HepG2 (cell line): ENCODE results near the gene MIPEP. TPM values are rescaled to one million over a fixed set of nuclear protein-coding genes. Genes with fewer than 3 reads are reported as not detected.

Experiments used
- ATAC-seq: fragments of 200-7000 bp; cut with Tn5 transposase; 3 replicates; pipeline ENCODE4 v1.9.1; 2020; ENCODE audit warnings: mild to moderate bottlenecking, moderate library complexity
- BruUV-seq: library from RNA; stranded (reverse); fragments of 400-500 nt; replicated peaks from 2 replicates; lab custom pipeline; 2021; lab: Mats Ljungman, UMichigan
- CTCF ChIA-PET: fragments of 300-600 bp; formaldehyde crosslinking; extraction: SDS; loops from one replicate; lab custom pipeline; 2021; ENCODE audit warnings: low total read pairs, inconsistent platforms, low intra/inter-chr PET ratio; lab: Yijun Ruan, JAX
- POLR2A ChIA-PET: fragments of 350-600 bp; sonication (Branson Sonifier 250); formaldehyde crosslinking; loops from one replicate; lab custom pipeline; 2020; ENCODE audit warnings: antibody characterized with exemption, inconsistent platforms; lab: Yijun Ruan, JAX
- DNase-seq: peaks from one replicate; pipeline ENCODE4 v3.0.0-alpha.2; 2015; ENCODE audit warnings: low spot score
- FAIRE-seq: peaks from 3 replicates; lab custom pipeline; 2011; peaks lifted over from hg19 to GRCh38; lab: Jason Lieb, UNC
- H2AFZ ChIP-seq: one replicate; pipeline ENCODE4 v1.6.1; 2011; ENCODE audit warnings: low read length, inconsistent platforms
- H3K27ac ChIP-seq: fragments of 300-600 bp; 3 replicates; pipeline ENCODE4 v1.8.0; 2011; ENCODE audit warnings: mixed run types, mild to moderate bottlenecking, mixed read lengths, low read length, inconsistent platforms; ENCODE audit not compliant: insufficient read depth; ENCODE audit errors: extremely low read length
- H3K27me3 ChIP-seq, 2 experiments: fragments of 200-600 bp in 1 of 2; 2 replicates in 1 of 2; 3 replicates in 1 of 2; pipeline versions ENCODE4 v1.6.0 to v1.8.0; 2011; ENCODE audit warnings: low read length in 2 of 2, mild to moderate bottlenecking in 2 of 2, moderate library complexity in 2 of 2, inconsistent platforms in 1 of 2; ENCODE audit not compliant: insufficient read depth in 2 of 2, control insufficient read depth in 1 of 2
- H3K36me3 ChIP-seq, 2 experiments: fragments of 200-600 bp in 1 of 2; replicated peaks in 1 of 2; 2 replicates in 1 of 2; 3 replicates in 1 of 2; pipeline versions ENCODE4 v1.5.1 to v1.8.0; 2011; ENCODE audit warnings: low read length in 2 of 2, inconsistent platforms in 1 of 2; ENCODE audit not compliant: insufficient read depth in 2 of 2, control insufficient read depth in 1 of 2
- H3K4me1 ChIP-seq: 2 replicates; pipeline ENCODE4 v1.5.1; 2012; ENCODE audit warnings: low read length, inconsistent platforms; ENCODE audit not compliant: insufficient read depth
- H3K4me2 ChIP-seq: 2 replicates; pipeline ENCODE4 v1.6.0; 2011; ENCODE audit warnings: low read depth, low read length, inconsistent platforms
- H3K4me3 ChIP-seq, 3 experiments: fragments of 200-600 bp in 1 of 3; sonication (generic), shearing (Covaris generic) in 1 of 3; replicated peaks in 1 of 3; 2 replicates each; pipeline ENCODE4 v1.5.1; 2011 to 2016; ENCODE audit warnings: low read length in 3 of 3, inconsistent platforms in 2 of 3, low read depth in 2 of 3, mild to moderate bottlenecking in 2 of 3, control low read depth in 1 of 3, mixed read lengths in 1 of 3; ENCODE audit not compliant: insufficient read depth in 1 of 3
- H3K79me2 ChIP-seq: one replicate; pipeline ENCODE4 v1.6.1; 2011; ENCODE audit warnings: low read length, inconsistent platforms; ENCODE audit not compliant: insufficient read depth
- H3K9ac ChIP-seq: 2 replicates; pipeline ENCODE4 v1.6.0; 2011; ENCODE audit warnings: mild to moderate bottlenecking, low read depth, low read length, inconsistent platforms; ENCODE audit not compliant: insufficient read depth
- H3K9me3 ChIP-seq: 2 replicates; pipeline ENCODE4 v1.5.1; 2012; ENCODE audit warnings: mild to moderate bottlenecking, low read length
- H4K20me1 ChIP-seq: 2 replicates; pipeline ENCODE4 v1.6.0; 2011; ENCODE audit warnings: inconsistent platforms, mild to moderate bottlenecking, low read length, moderate library complexity; ENCODE audit not compliant: insufficient read depth
- ADNP ChIP-seq: sonication (generic); formaldehyde crosslinking; IDR thresholded peaks from 2 replicates; pipeline ENCODE4 v1.4.0; 2020; ENCODE audit warnings: missing genetic modification reagents
- ATF4 ChIP-seq, 2 experiments: fragments of 450-650 bp in 1 of 2; sonication (generic) in 1 of 2; formaldehyde crosslinking; IDR thresholded peaks; 2 replicates each; pipeline versions ENCODE4 v1.5.0 to v1.8.0; 2020 to 2022; ENCODE audit warnings: mild to moderate bottlenecking in 1 of 2, missing genetic modification reagents in 1 of 2
- HOXA3 ChIP-seq: sonication (generic); formaldehyde crosslinking; IDR thresholded peaks from 2 replicates; pipeline ENCODE4 v1.5.0; 2020; ENCODE audit warnings: missing genetic modification reagents
- RFX1 ChIP-seq: fragments of 450-650 bp; IDR thresholded peaks from 2 replicates; pipeline ENCODE4 v1.6.1; 2017
- RXRB ChIP-seq: IDR thresholded peaks from 2 replicates; pipeline ENCODE4 v1.6.1; 2016; ENCODE audit warnings: borderline replicate concordance, missing genetic modification reagents, missing compliant biosample characterization
- ZBTB7A ChIP-seq: sonication (generic); formaldehyde crosslinking; IDR thresholded peaks from 2 replicates; pipeline ENCODE4 v1.8.0; 2022; ENCODE audit warnings: mild to moderate bottlenecking, missing genetic modification reagents
- ZNF318 ChIP-seq: sonication (generic); formaldehyde crosslinking; IDR thresholded peaks from 2 replicates; pipeline ENCODE4 v1.4.0; 2020; ENCODE audit warnings: mild to moderate bottlenecking, missing genetic modification reagents
- WGBS: methylation state at CpG from one replicate; pipeline ENCODE4 v1.1.6; 2017; ENCODE audit warnings: low lambda C conversion rate; 5-methylcytosine and 5-hydroxymethylcytosine counted together
- in situ Hi-C: cut with HindIII; loops from 2 replicates; pipeline ENCODE4 v1.10.0; 2017; ENCODE audit warnings: low pct_unique_long_range_greater_than_20kb; ENCODE audit not compliant: extremely low pct_ligation_motif_present
- intact Hi-C: fragments of 100-400 bp; cut with micrococcal nuclease; formaldehyde crosslinking; loops from one replicate; pipeline ENCODE4 v1.10.0; 2022; ENCODE audit not compliant: unreplicated experiment
- polyA plus RNA-seq, 8 experiments: library from polyadenylated mRNA; depleted of rRNA in 3 of 8; stranded (reverse) in 7 of 8; unstranded in 1 of 8; fragments of >200 nt; fragmentation: Illumina TruSeq in 4 of 8; extraction: Trizol in 4 of 8; gene quantifications; 2 replicates each; pipeline versions ENCODE4 v1.2.1 to v1.2.3, GENCODE V29; 2011 to 2016; ENCODE audit warnings: low read depth in 4 of 8, missing spikeins in 1 of 8, mixed read lengths in 1 of 8; ENCODE audit not compliant: insufficient read depth in 1 of 8
- total RNA-seq, 5 experiments: library from RNA; depleted of rRNA; stranded (reverse); fragments of >200 nt; fragmentation: Illumina TruSeq; extraction: Trizol; gene quantifications; 2 replicates each; pipeline ENCODE4 v1.2.3, GENCODE V29; 2016; ENCODE audit warnings: low read depth in 1 of 5
- TF ChIP-seq, protein P1 (sequence below): sonication (generic); formaldehyde crosslinking; IDR thresholded peaks from 2 replicates; pipeline ENCODE4 v1.5.0; 2020; ENCODE audit warnings: mild to moderate bottlenecking, missing genetic modification reagents, borderline replicate concordance

MIPEP gene
- total and polyA plus RNA-seq, 2 of the 13 experiments (the other 11 are each of a cell fraction or from before 2014, with no cell fraction given), result 9.3 to 24.1 TPM

GRCh38 chr13:23903906-23904280 is 14.7 kb upstream of the MIPEP start:
- intact Hi-C loops, result no loop called here
- Histone ChIP-seq H3K4me1 (no peaks in the 10 kb centered on the region), H3K9me3 (no peaks in the 10 kb centered on the region), H4K20me1 (no peaks in the 10 kb centered on the region), H3K36me3 (no peaks in the 10 kb centered on the region), H3K4me3 (no peak overlapping the region), H3K27me3 (peaks cover 3 to 19% of the 10 kb centered on the region in 2 experiments; a peak in 2 of 5 replicates), H3K27ac (no peak overlapping the region), H2AFZ (no peak overlapping the region), H3K9ac (no peak overlapping the region), H3K79me2 (no peaks in the 10 kb centered on the region), H3K4me2 (no peak overlapping the region)
- BruUV-seq, result no TSS peak
- FAIRE-seq (no peak), ATAC-seq (no peak; the same call in 2 of the 3 replicates), DNase-seq (no peak)
- in situ Hi-C loops, result no loop called here
- POLR2A ChIA-PET, result no interaction called here
- CTCF ChIA-PET, result no interaction called here
- 80% methylated on average over 8 of the region's 16 CpGs for whole genome bisulfite sequencing
- TF ChIP-seq RXRB (no peak), HOXA3 (CRISPR knock-in tag) (no peak), RFX1 (no peak), ZBTB7A (CRISPR knock-in tag) (no peak), ADNP (CRISPR knock-in tag) (no peak), ZNF318 (CRISPR knock-in tag) (no peak), ATF4 (CRISPR knock-in tag; IDR thresholded peaks at IDR 0.05) (no peak)
- TF ChIP-seq, protein P1, sequence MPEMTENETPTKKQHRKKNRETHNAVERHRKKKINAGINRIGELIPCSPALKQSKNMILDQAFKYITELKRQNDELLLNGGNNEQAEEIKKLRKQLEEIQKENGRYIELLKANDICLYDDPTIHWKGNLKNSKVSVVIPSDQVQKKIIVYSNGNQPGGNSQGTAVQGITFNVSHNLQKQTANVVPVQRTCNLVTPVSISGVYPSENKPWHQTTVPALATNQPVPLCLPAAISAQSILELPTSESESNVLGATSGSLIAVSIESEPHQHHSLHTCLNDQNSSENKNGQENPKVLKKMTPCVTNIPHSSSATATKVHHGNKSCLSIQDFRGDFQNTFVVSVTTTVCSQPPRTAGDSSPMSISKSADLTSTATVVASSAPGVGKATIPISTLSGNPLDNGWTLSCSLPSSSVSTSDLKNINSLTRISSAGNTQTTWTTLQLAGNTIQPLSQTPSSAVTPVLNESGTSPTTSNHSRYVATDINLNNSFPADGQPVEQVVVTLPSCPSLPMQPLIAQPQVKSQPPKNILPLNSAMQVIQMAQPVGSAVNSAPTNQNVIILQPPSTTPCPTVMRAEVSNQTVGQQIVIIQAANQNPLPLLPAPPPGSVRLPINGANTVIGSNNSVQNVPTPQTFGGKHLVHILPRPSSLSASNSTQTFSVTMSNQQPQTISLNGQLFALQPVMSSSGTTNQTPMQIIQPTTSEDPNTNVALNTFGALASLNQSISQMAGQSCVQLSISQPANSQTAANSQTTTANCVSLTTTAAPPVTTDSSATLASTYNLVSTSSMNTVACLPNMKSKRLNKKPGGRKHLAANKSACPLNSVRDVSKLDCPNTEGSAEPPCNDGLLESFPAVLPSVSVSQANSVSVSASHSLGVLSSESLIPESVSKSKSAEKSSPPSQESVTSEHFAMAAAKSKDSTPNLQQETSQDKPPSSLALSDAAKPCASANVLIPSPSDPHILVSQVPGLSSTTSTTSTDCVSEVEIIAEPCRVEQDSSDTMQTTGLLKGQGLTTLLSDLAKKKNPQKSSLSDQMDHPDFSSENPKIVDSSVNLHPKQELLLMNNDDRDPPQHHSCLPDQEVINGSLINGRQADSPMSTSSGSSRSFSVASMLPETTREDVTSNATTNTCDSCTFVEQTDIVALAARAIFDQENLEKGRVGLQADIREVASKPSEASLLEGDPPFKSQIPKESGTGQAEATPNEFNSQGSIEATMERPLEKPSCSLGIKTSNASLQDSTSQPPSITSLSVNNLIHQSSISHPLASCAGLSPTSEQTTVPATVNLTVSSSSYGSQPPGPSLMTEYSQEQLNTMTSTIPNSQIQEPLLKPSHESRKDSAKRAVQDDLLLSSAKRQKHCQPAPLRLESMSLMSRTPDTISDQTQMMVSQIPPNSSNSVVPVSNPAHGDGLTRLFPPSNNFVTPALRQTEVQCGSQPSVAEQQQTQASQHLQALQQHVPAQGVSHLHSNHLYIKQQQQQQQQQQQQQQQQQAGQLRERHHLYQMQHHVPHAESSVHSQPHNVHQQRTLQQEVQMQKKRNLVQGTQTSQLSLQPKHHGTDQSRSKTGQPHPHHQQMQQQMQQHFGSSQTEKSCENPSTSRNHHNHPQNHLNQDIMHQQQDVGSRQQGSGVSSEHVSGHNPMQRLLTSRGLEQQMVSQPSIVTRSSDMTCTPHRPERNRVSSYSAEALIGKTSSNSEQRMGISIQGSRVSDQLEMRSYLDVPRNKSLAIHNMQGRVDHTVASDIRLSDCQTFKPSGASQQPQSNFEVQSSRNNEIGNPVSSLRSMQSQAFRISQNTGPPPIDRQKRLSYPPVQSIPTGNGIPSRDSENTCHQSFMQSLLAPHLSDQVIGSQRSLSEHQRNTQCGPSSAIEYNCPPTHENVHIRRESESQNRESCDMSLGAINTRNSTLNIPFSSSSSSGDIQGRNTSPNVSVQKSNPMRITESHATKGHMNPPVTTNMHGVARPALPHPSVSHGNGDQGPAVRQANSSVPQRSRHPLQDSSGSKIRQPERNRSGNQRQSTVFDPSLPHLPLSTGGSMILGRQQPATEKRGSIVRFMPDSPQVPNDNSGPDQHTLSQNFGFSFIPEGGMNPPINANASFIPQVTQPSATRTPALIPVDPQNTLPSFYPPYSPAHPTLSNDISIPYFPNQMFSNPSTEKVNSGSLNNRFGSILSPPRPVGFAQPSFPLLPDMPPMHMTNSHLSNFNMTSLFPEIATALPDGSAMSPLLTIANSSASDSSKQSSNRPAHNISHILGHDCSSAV (CRISPR knock-in tag), result no peak
